ENCODE results near the gene CGA. TPM values are rescaled to one million over a fixed set of nuclear protein-coding genes. Genes with fewer than 3 reads are reported as not detected.
A peak's percentile ranks its signal among the peaks of the same experiment; 100 is the strongest.
"Not testable (repeated sequence)": the region's sequence is repeated elsewhere in the genome, so short reads cannot be mapped to it uniquely, and the experiment has no call there.

CGA gene
- not detected in 2 replicates for total RNA-seq

GRCh38 chr6:87095087-87095509 lies at the start of gene CGA:
Gene CGA, minus strand, starts transcription at chr6:87095106. Its CDS starts 6,906 bp downstream, at chr6:87088200.
- no peaks in the 10 kb centered on the region for H3K4me1 Mint-ChIP-seq
- no peaks in the 10 kb centered on the region for H3K36me3 Mint-ChIP-seq (ENCODE audit: low read depth)
- intact Hi-C loops (cut with micrococcal nuclease): no loop called here
- H3K27me3 Mint-ChIP-seq: peaks cover 29% of the 10 kb centered on the region
- no peak within 1 kb of the TSS for H3K4me3 Mint-ChIP-seq
- DNase-seq: no peak
- H3K9me3 Mint-ChIP-seq: no peaks in the 10 kb centered on the region
- H3K27ac Mint-ChIP-seq: no peak within 1 kb of the TSS

- peaks cover 51% of the 10 kb centered on the region for H3K27me3 Mint-ChIP-seq
- intact Hi-C loops (cut with micrococcal nuclease): loop anchor here (1.0 to 5.0 kb wide), 3 partner anchors 98 to 1442 kb away; no protein-coding TSS in a partner anchor
- not testable (repeated sequence) for H3K9me3 Mint-ChIP-seq; H3K36me3 Mint-ChIP-seq (ENCODE audit: low read depth); DNase-seq; H3K4me1 Mint-ChIP-seq; H3K4me3 Mint-ChIP-seq; H3K27ac Mint-ChIP-seq
Measured at GRCh38 chr6:87139927-87140326, 45.0 kb upstream of the CGA start.

DNA sequence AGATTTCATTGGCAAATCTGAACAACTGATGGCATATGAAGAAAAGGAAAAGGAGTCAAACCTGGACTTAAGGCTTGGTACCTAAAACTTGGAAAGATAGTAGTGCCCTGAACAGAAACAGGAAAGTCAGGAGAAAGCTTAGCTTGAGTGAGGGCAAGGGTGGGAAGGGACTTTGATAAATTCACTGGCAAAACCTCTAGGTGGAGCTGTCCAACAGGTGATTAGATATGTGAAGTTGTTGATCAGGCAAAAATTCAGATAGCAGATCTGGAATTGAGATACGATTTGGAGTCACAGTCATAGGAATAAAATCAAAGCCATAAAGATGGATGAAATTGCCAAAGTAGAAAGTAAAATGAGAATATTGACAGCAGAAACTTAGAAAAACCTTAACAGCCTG lies 44.3 kb upstream of the CGA start:
- Mint-ChIP-seq H3K36me3 (ENCODE audit: low read depth) (no peaks in the 10 kb centered on the region), H3K27me3 (peaks cover 49% of the 10 kb centered on the region), H3K9me3 (peaks cover 5% of the 10 kb centered on the region), H3K27ac (no peak overlapping the region), H3K4me1 (peaks cover 2% of the 10 kb centered on the region), H3K4me3 (no peak overlapping the region)
- DNase-seq: peak; percentile 86
- intact Hi-C loops (cut with micrococcal nuclease): loop anchor here (1.0 to 5.0 kb wide), 3 partner anchors 99 to 1443 kb away; no protein-coding TSS in a partner anchor

- DNase-seq: no peak
- H3K27me3 Mint-ChIP-seq: peaks cover 29% of the 10 kb centered on the region
- no peak overlapping the region for H3K4me3 Mint-ChIP-seq
- H3K27ac Mint-ChIP-seq: no peak overlapping the region
- intact Hi-C loops (cut with micrococcal nuclease): loop anchor here (5.0 kb wide), 1 partner anchor 1445 kb away; no protein-coding TSS in a partner anchor
- H3K36me3 Mint-ChIP-seq (ENCODE audit: low read depth): no peaks in the 10 kb centered on the region
- no peaks in the 10 kb centered on the region for H3K9me3 Mint-ChIP-seq
- H3K4me1 Mint-ChIP-seq: peaks cover 2% of the 10 kb centered on the region
Measured at GRCh38 chr6:87136963-87137362, 42.1 kb upstream of the CGA start.

DNA sequence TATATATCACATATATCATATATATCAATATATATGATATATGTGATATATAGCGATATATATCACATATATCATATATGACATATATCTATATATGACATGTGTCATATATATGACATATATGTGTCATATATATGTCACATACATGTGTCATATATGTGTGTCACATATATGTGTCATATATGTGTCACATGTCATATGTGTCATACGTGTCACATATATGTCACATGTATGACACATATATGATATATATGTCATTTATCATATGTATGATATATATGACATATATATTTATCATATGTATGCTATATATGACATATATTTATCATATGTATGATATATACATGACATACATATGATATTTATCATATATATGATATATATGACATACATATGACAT lies 32.8 kb upstream of the CGA start:
- H3K4me3 Mint-ChIP-seq: no peak overlapping the region
- H3K4me1 Mint-ChIP-seq: no peaks in the 10 kb centered on the region
- peaks cover 11% of the 10 kb centered on the region for H3K27me3 Mint-ChIP-seq
- no peaks in the 10 kb centered on the region for H3K9me3 Mint-ChIP-seq
- H3K27ac Mint-ChIP-seq: no peak overlapping the region
- H3K36me3 Mint-ChIP-seq (ENCODE audit: low read depth): no peaks in the 10 kb centered on the region
- no peak for DNase-seq
- intact Hi-C loops (cut with micrococcal nuclease): no loop called here

GRCh38 chr6:87126501-87126900 lies 31.6 kb upstream of the CGA start:
- Mint-ChIP-seq H3K9me3 (no peaks in the 10 kb centered on the region), H3K27ac (no peak overlapping the region), H3K4me1 (no peaks in the 10 kb centered on the region), H3K36me3 (ENCODE audit: low read depth) (no peaks in the 10 kb centered on the region), H3K4me3 (no peak overlapping the region), H3K27me3 (peaks cover 18% of the 10 kb centered on the region)
- DNase-seq: no peak
- intact Hi-C loops (cut with micrococcal nuclease): no loop called here

DNA sequence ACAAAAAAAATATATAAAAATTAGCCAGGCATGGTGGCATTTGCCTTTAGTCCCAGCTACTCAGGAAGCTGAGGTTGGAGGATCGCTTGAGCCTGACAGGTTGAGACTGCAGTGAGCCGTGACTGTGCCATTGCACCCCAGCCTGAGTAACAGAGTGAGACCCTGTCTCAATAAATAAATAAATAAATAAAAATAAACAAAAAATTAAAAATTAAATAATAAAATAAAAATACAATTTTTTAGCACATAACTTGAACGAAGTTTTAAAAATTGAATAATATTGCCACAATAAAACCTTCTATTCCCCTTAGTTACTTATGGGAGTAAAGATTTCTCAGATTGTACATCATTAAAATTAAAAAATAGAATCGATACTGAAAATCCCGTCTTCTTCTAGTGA lies 29.2 kb upstream of the CGA start:
- H3K4me1 Mint-ChIP-seq: no peaks in the 10 kb centered on the region
- H3K27me3 Mint-ChIP-seq: peaks cover 23% of the 10 kb centered on the region
- H3K27ac Mint-ChIP-seq: no peak overlapping the region
- H3K36me3 Mint-ChIP-seq (ENCODE audit: low read depth): no peaks in the 10 kb centered on the region
- no peak overlapping the region for H3K4me3 Mint-ChIP-seq
- intact Hi-C loops (cut with micrococcal nuclease): no loop called here
- DNase-seq: no peak
- no peaks in the 10 kb centered on the region for H3K9me3 Mint-ChIP-seq

DNA sequence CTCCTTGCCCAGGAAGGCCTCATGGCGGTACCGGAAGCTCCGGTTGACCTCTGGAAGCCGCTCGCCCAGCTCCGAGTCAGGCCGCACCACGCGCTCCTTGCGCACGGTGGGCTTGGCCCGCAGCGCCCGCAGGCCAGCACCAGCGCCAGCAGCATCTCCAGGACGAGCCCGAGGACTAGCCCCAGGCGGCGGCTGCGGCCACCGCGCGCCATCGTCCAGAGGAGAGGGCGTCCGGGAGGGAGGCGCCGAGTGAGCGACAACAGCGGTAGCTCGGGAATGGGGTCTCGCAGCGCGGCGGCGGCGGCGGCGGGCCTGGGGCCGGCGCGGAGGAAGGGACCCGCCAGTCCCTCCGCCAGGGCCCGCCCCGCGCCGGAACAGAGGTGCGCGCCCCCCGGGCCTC lies 27.6 kb upstream of the CGA start:
- intact Hi-C loops (cut with micrococcal nuclease): no loop called here
- Mint-ChIP-seq H3K9me3 (no peaks in the 10 kb centered on the region), H3K4me1 (no peaks in the 10 kb centered on the region), H3K36me3 (ENCODE audit: low read depth) (no peaks in the 10 kb centered on the region), H3K27me3 (peaks cover 28% of the 10 kb centered on the region), H3K4me3 (no peak overlapping the region), H3K27ac (no peak overlapping the region)
- DNase-seq: no peak

- H3K36me3 Mint-ChIP-seq (ENCODE audit: low read depth): no peaks in the 10 kb centered on the region
- H3K4me1 Mint-ChIP-seq: no peaks in the 10 kb centered on the region
- peaks cover 35% of the 10 kb centered on the region for H3K27me3 Mint-ChIP-seq
- intact Hi-C loops (cut with micrococcal nuclease): no loop called here
- DNase-seq: peak; percentile 13
- H3K9me3 Mint-ChIP-seq: no peaks in the 10 kb centered on the region
- no peak overlapping the region for H3K4me3 Mint-ChIP-seq
- H3K27ac Mint-ChIP-seq: no peak overlapping the region
Measured at GRCh38 chr6:87118054-87118453, 23.1 kb upstream of the CGA start.

DNA sequence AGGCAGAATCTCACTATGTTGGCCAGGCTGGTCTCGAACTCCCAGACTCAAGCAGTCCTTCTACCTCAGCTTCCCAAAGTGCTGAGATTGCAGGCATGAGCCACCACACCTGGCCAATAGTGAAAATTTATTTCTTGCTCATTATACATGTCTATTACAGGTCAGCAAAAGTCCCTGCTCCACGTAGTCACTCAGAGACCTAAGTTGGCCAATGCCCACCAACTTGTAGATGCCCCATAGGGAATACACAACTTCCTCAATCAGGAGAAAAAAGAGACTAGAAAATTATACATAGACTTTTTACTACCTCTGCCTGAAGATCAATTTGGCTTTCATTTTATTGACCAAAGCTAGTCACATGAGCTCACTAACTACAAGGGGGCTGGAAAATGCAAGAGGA lies 22.0 kb upstream of the CGA start:
- peaks cover 37% of the 10 kb centered on the region for H3K27me3 Mint-ChIP-seq
- intact Hi-C loops (cut with micrococcal nuclease): no loop called here
- DNase-seq: peak; percentile 27
- no peak overlapping the region for H3K27ac Mint-ChIP-seq
- no peaks in the 10 kb centered on the region for H3K9me3 Mint-ChIP-seq
- no peak overlapping the region for H3K4me3 Mint-ChIP-seq
- no peaks in the 10 kb centered on the region for H3K4me1 Mint-ChIP-seq
- H3K36me3 Mint-ChIP-seq (ENCODE audit: low read depth): no peaks in the 10 kb centered on the region

DNA sequence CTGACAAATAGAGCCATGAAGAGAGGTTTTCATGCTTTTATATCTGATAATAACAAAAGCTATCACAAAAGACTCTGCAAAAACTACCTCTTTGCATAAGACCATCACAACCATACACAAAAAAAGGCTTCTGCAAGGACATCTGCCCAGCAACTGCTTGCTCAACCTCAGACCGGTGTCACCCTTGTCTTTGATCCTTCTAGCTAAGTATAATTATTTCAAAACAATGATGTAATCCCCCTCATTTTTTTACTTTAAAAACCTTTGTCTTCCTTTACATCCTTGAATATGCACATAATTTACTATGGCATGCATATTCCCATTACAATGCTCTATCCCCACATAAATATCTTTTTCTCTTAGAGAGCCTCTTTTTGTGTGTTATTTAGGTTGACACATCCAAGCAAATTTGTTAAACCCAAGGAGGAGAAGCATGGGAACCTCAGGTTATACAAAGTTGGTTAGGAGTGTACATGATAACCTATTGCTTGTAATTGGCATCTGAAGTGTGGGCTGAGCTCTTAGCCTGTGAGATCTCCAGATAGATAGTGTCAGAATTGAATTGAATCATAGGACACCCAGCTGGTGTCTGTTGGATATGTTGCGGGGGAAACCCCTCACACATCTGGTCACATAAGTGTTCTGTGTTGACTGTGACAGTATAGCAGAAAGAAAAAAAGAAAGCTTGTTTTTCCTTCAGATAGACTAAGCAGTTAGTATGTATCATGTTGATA lies 20.7 kb upstream of the CGA start:
- intact Hi-C loops (cut with micrococcal nuclease): no loop called here
- H3K4me1 Mint-ChIP-seq: no peaks in the 10 kb centered on the region
- H3K9me3 Mint-ChIP-seq: no peaks in the 10 kb centered on the region
- H3K4me3 Mint-ChIP-seq: no peak overlapping the region
- peaks cover 34% of the 10 kb centered on the region for H3K27me3 Mint-ChIP-seq
- H3K27ac Mint-ChIP-seq: no peak overlapping the region
- DNase-seq: peak; percentile 43
- no peaks in the 10 kb centered on the region for H3K36me3 Mint-ChIP-seq (ENCODE audit: low read depth)

DNA sequence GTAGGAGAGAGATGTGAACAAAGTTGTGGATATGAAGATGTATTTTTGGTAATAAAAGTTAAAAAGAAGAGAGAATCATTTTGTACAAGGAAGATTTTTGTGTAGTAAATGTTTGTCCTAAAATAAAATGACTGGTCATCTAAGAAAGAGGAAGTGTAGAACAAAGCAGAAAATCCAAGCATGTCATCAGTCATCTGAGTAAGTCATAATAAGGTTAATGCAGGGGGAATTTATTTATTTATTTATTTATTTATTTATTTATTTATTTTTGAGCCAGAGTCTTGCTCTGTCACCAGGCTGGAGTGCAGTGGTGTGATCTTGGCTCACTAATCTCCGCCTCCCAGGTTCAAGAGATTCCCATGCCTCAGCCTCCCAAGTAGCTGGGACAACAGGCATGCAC lies 15.7 kb upstream of the CGA start:
- H3K36me3 Mint-ChIP-seq (ENCODE audit: low read depth): no peaks in the 10 kb centered on the region

GRCh38 chr6:87105823-87106222 lies 10.9 kb upstream of the CGA start:
- Mint-ChIP-seq H3K4me1 (no peaks in the 10 kb centered on the region), H3K27me3 (peaks cover 12% of the 10 kb centered on the region), H3K27ac (no peak overlapping the region), H3K36me3 (ENCODE audit: low read depth) (no peaks in the 10 kb centered on the region), H3K9me3 (no peaks in the 10 kb centered on the region), H3K4me3 (no peak overlapping the region)
- intact Hi-C loops (cut with micrococcal nuclease): no loop called here
- DNase-seq: no peak

More for the DNA sequence above, 15.7 kb upstream of the CGA start:
- Mint-ChIP-seq H3K9me3 (no peaks in the 10 kb centered on the region), H3K4me3 (no peak overlapping the region), H3K27ac (no peak overlapping the region), H3K4me1 (no peaks in the 10 kb centered on the region), H3K27me3 (peaks cover 34% of the 10 kb centered on the region)
- DNase-seq: no peak
- intact Hi-C loops (cut with micrococcal nuclease): no loop called here

- DNase-seq: peak; percentile 26
- no peak overlapping the region for H3K4me3 Mint-ChIP-seq
- H3K9me3 Mint-ChIP-seq: no peaks in the 10 kb centered on the region
- H3K27ac Mint-ChIP-seq: no peak overlapping the region
- H3K4me1 Mint-ChIP-seq: no peaks in the 10 kb centered on the region
- intact Hi-C loops (cut with micrococcal nuclease): no loop called here
- peaks cover 12% of the 10 kb centered on the region for H3K27me3 Mint-ChIP-seq
- H3K36me3 Mint-ChIP-seq (ENCODE audit: low read depth): no peaks in the 10 kb centered on the region
Measured at GRCh38 chr6:87104667-87105066, 9.8 kb upstream of the CGA start.

All from activated CD4-positive, alpha-beta T cell treated with anti-CD3 and anti-CD28 coated beads, Interleukin-2, amount 10 ng/mL, durations not matched to agents 24 days and 14 days (primary cell).